MM.1S (cell line): ENCODE data around the gene ITGA11.

Experiments
- EZH2phosphoT487 ChIP-seq: fragments of 300-600 bp; sonication (generic); IDR thresholded peaks from 2 replicates; pipeline ENCODE4 v1.6.1; 2018; ENCODE audit warnings: antibody characterized with exemption, low read length
- TF ChIP-seq, protein P1 (sequence below): fragments of 300-600 bp; sonication (generic); IDR thresholded peaks from 2 replicates; pipeline ENCODE4 v1.5.1; 2016; ENCODE audit warnings: antibody characterized with exemption, low read length, mixed read lengths

DNA sequence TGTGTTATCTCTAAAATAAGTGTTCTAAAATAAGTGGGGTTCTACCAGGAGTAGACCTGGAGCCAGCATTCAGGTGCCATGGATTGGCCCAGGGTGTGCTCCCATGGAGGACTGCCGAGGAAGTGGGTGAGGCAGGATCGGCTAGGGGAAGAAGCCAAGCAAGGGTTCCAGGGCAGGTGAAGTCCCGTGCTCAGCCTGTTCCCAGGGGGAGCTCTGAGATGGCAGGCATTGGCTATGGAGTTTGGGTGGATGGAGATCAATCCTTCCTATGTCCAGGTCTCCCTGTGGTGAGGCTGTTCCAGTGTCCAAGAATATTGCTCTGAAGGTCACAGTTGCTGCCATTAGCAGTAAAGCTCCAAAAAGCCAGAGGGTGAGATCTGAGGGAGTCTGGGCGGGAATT is 46.9 kb upstream of the ITGA11 start:
- TF ChIP-seq, protein P1, sequence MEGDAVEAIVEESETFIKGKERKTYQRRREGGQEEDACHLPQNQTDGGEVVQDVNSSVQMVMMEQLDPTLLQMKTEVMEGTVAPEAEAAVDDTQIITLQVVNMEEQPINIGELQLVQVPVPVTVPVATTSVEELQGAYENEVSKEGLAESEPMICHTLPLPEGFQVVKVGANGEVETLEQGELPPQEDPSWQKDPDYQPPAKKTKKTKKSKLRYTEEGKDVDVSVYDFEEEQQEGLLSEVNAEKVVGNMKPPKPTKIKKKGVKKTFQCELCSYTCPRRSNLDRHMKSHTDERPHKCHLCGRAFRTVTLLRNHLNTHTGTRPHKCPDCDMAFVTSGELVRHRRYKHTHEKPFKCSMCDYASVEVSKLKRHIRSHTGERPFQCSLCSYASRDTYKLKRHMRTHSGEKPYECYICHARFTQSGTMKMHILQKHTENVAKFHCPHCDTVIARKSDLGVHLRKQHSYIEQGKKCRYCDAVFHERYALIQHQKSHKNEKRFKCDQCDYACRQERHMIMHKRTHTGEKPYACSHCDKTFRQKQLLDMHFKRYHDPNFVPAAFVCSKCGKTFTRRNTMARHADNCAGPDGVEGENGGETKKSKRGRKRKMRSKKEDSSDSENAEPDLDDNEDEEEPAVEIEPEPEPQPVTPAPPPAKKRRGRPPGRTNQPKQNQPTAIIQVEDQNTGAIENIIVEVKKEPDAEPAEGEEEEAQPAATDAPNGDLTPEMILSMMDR: no peak
- no peak for TF ChIP-seq EZH2phosphoT487
